SK-N-SH (cell line): ENCODE measurements around the gene RBM20. TPM values are rescaled to one million over a fixed set of nuclear protein-coding genes. Genes with fewer than 3 reads are reported as not detected.

Experiments used
- CTCF ChIA-PET: fragments of 300-600, 350-600 bp; formaldehyde crosslinking; extraction: SDS; loops from one replicate; lab custom pipeline; 2021; lab: Yijun Ruan, JAX
- POLR2A ChIA-PET: fragments of 350-600 bp; sonication (Branson Sonifier 250); formaldehyde crosslinking; extraction: SDS; loops from one replicate; lab custom pipeline; 2020; ENCODE audit warnings: antibody characterized with exemption, inconsistent platforms; lab: Yijun Ruan, JAX
- DNase-seq: peaks from one replicate; pipeline ENCODE4 v3.0.0; 2012
- H2AFZ ChIP-seq: fragments of 200-600 bp; sonication (generic); 2 replicates; pipeline ENCODE4 v1.8.1; 2016; ENCODE audit warnings: antibody characterized with exemption, mild to moderate bottlenecking, low read depth
- H3F3A ChIP-seq: fragments of 200-600 bp; sonication (generic); replicated peaks from 2 replicates; pipeline ENCODE3; 2016; ENCODE audit warnings: antibody characterized with exemption, mild to moderate bottlenecking; ENCODE audit not compliant: insufficient read depth
- H3K27ac ChIP-seq, 2 experiments: fragments of 200-500 bp in 1 of 2; fragments of 200-600 bp in 1 of 2; sonication (Bioruptor generic) in 1 of 2; sonication (generic), shearing (Covaris generic) in 1 of 2; 2 replicates each; pipeline versions ENCODE4 v1.5.1 to v1.6.1; 2014 to 2016; ENCODE audit warnings: low read depth in 2 of 2, inconsistent platforms in 1 of 2, low read length in 1 of 2, mild to moderate bottlenecking in 1 of 2, mixed read lengths in 1 of 2
- H3K27me3 ChIP-seq: fragments of 200-600 bp; sonication (generic), shearing (Covaris generic); 2 replicates; pipeline ENCODE4 v1.6.1; 2016; ENCODE audit warnings: mixed run types; ENCODE audit not compliant: insufficient read depth
- H3K36me3 ChIP-seq, 2 experiments: fragments of 200-500 bp in 1 of 2; fragments of 200-600 bp in 1 of 2; sonication (Bioruptor generic) in 1 of 2; sonication (generic) in 1 of 2; replicated peaks in 1 of 2; 2 replicates each; pipeline versions ENCODE3 to v1.5.1; 2014 to 2016; ENCODE audit warnings: low read length in 1 of 2, mild to moderate bottlenecking in 1 of 2; ENCODE audit not compliant: insufficient read depth in 2 of 2, control insufficient read depth in 1 of 2
- H3K4me1 ChIP-seq, 2 experiments: fragments of 200-500 bp in 1 of 2; fragments of 200-600 bp in 1 of 2; sonication (Bioruptor generic) in 1 of 2; sonication (generic), shearing (Covaris generic) in 1 of 2; 2 replicates each; pipeline versions ENCODE4 v1.5.1 to v1.6.1; 2014 to 2016; ENCODE audit warnings: low read depth in 1 of 2, low read length in 1 of 2, mixed run types in 1 of 2; ENCODE audit not compliant: insufficient read depth in 2 of 2, control insufficient read depth in 1 of 2
- H3K4me2 ChIP-seq: fragments of 200-600 bp; sonication (generic), shearing (Covaris generic); 2 replicates; pipeline ENCODE4 v1.6.1; 2017; ENCODE audit warnings: mixed run types
- H3K4me3 ChIP-seq, 2 experiments: fragments of 200-500 bp in 1 of 2; fragments of 200-600 bp in 1 of 2; sonication (Bioruptor generic) in 1 of 2; sonication (generic), shearing (Covaris generic) in 1 of 2; 2 replicates each; pipeline versions ENCODE4 v1.5.1 to v1.8.1; 2014 to 2016; ENCODE audit warnings: low read depth in 2 of 2, inconsistent platforms in 1 of 2, low read length in 1 of 2, mild to moderate bottlenecking in 1 of 2, mixed read lengths in 1 of 2, moderate library complexity in 1 of 2
- H3K79me2 ChIP-seq: fragments of 200-600 bp; sonication (generic); 2 replicates; pipeline ENCODE4 v1.8.1; 2017; ENCODE audit warnings: mild to moderate bottlenecking; ENCODE audit not compliant: insufficient read depth
- H3K9ac ChIP-seq: fragments of 200-600 bp; sonication (generic); 2 replicates; pipeline ENCODE4 v1.6.1; 2017; ENCODE audit warnings: mixed run types
- H3K9me2 ChIP-seq: fragments of 200-600 bp; sonication (generic); 2 replicates; pipeline ENCODE4 v1.6.1; 2017; ENCODE audit warnings: mixed run types
- H3K9me3 ChIP-seq: fragments of 200-600 bp; sonication (generic); 2 replicates; pipeline ENCODE4 v1.6.1; 2017; ENCODE audit warnings: mixed run types, mild to moderate bottlenecking, moderate library complexity
- H4K20me1 ChIP-seq: fragments of 200-600 bp; sonication (generic); 2 replicates; pipeline ENCODE4 v1.6.1; 2017; ENCODE audit warnings: mild to moderate bottlenecking, mixed run types; ENCODE audit not compliant: insufficient read depth
- CHD2 ChIP-seq: fragments of 150-350 bp; IDR thresholded peaks from 2 replicates; pipeline ENCODE4 v1.6.1; 2018; ENCODE audit warnings: low read length; ENCODE audit not compliant: partially characterized antibody
- CTCF ChIP-seq: fragments of 200-600 bp; sonication (generic); IDR thresholded peaks from 2 replicates; pipeline ENCODE4 v1.6.1; 2017; ENCODE audit warnings: antibody characterized with exemption, mild to moderate bottlenecking, moderate library complexity
- EP300 ChIP-seq, 2 experiments: IDR thresholded peaks; 2 replicates each; pipeline versions ENCODE4 v1.4.0 to v1.6.1; 2012; ENCODE audit warnings: borderline replicate concordance in 1 of 2, low read depth in 1 of 2, low read length in 1 of 2
- IRF3 ChIP-seq: fragments of 150-350 bp; IDR thresholded peaks from 2 replicates; pipeline ENCODE4 v1.6.1; 2016; ENCODE audit warnings: mild to moderate bottlenecking, low read depth, low read length
- MEF2A ChIP-seq: IDR thresholded peaks from 2 replicates; pipeline ENCODE4 v1.4.0; 2012; ENCODE audit warnings: low read depth, borderline replicate concordance
- MXI1 ChIP-seq: IDR thresholded peaks from 2 replicates; pipeline ENCODE4 v1.6.1; 2012; ENCODE audit warnings: mild to moderate bottlenecking, low read depth, low read length, improper control_type of control experiment
- RAD21 ChIP-seq: IDR thresholded peaks from 2 replicates; pipeline ENCODE4 v1.6.1; 2012; ENCODE audit warnings: mild to moderate bottlenecking, low read length
- RCOR1 ChIP-seq: fragments of 150-350 bp; IDR thresholded peaks from 2 replicates; pipeline ENCODE4 v1.6.1; 2017; ENCODE audit warnings: antibody characterized with exemption, low read length
- RFX5 ChIP-seq: IDR thresholded peaks from 2 replicates; pipeline ENCODE4 v1.6.1; 2012; ENCODE audit warnings: mild to moderate bottlenecking, improper control_type of control experiment, low read length
- TAF1 ChIP-seq: IDR thresholded peaks from 2 replicates; pipeline ENCODE4 v1.6.1; 2012; ENCODE audit warnings: low read depth, mild to moderate bottlenecking, low read length, moderate library complexity, borderline replicate concordance
- USF1 ChIP-seq: IDR thresholded peaks from 2 replicates; pipeline ENCODE4 v1.4.0; 2012; ENCODE audit warnings: low read depth, borderline replicate concordance
- WGBS: methylation state at CpG from one replicate; pipeline ENCODE4 v1.1.6; 2017; ENCODE audit warnings: low lambda C conversion rate; 5-methylcytosine and 5-hydroxymethylcytosine counted together
- polyA plus RNA-seq, 3 experiments: library from polyadenylated mRNA; depleted of rRNA; stranded (reverse); fragments of >200 nt; gene quantifications; 2 replicates each; pipeline ENCODE4 v1.2.3, GENCODE V29; 2012

RBM20 gene
- polyA plus RNA-seq, 1 of the 3 experiments (the other 2 are of a cell fraction): 0.64 TPM

- POLR2A ChIA-PET: interaction anchor here (0.5 to 1.0 kb wide), 2 partner anchors 14 to 79 kb away, joined by 3 to 4 read pairs; partner anchors contain the start of gene PDCD4
- 81% methylated on average over 3 of the region's 3 CpGs for WGBS
- CTCF ChIA-PET: interaction anchor here (0.6 to 2.7 kb wide), 9 partner anchors 9 to 126 kb away, joined by 3 to 11 read pairs (median 5); partner anchors contain the start of genes BBIP1 and PDCD4
These were observed 148.5 kb downstream of the RBM20 start for GRCh38 chr10:110792476-110793125.

GRCh38 chr10:110793128-110793812 is 149.1 kb downstream of the RBM20 start:
- Histone ChIP-seq H3K4me1 (peaks cover 7 to 81% of the 10 kb centered on the region in 2 experiments; a peak in 2 of 4 replicates), H3K27me3 (no peaks in the 10 kb centered on the region), H3K9me2 (no peaks in the 10 kb centered on the region), H3K79me2 (no peaks in the 10 kb centered on the region), H3F3A (no peaks in the 10 kb centered on the region), H4K20me1 (no peaks in the 10 kb centered on the region), H2AFZ (no peak overlapping the region), H3K9ac (no peak overlapping the region), H3K36me3 (peaks cover 0 to 2% of the 10 kb centered on the region in 2 experiments), H3K9me3 (no peaks in the 10 kb centered on the region), H3K4me2 (no peak overlapping the region), H3K27ac (peak overlapping the region in 1 of 2 experiments; percentile 99; a peak in 2 of 4 replicates), H3K4me3 (no peak overlapping the region)
- TF ChIP-seq CHD2 (no peak), RAD21 (no peak), MXI1 (peak; percentile 55; the same call in 1 of the 2 replicates), TAF1 (no peak), EP300 (IDR thresholded peaks at IDR 0.05; ENCODE audit: borderline replicate concordance in 1 of 2, low read depth in 1 of 2, low read length in 1 of 2) (peak in 1 of 2 experiments; percentile 6; a peak in 1 of 4 replicates), USF1 (peak; percentile 49; the same call in 1 of the 2 replicates), MEF2A (no peak), RFX5 (no peak)
- CTCF ChIA-PET: interaction anchor here (0.6 to 2.7 kb wide), 8 partner anchors 11 to 126 kb away, joined by 3 to 11 read pairs (median 5); partner anchors contain the start of genes BBIP1 and PDCD4
- POLR2A ChIA-PET: interaction anchor here (0.5 to 1.2 kb wide), 3 partner anchors 13 to 78 kb away, joined by 3 to 4 read pairs (median 4); partner anchors contain the start of gene PDCD4
- WGBS: 58% methylated on average over 9 of the region's 9 CpGs
- DNase-seq: no peak

More at GRCh38 chr10:110792476-110793125, 148.5 kb downstream of the RBM20 start:
- DNase-seq: no peak
- Histone ChIP-seq H3K4me2 (no peak overlapping the region), H3K79me2 (no peaks in the 10 kb centered on the region), H3K4me3 (no peak overlapping the region), H3K27me3 (no peaks in the 10 kb centered on the region), H3K27ac (peak overlapping the region in 1 of 2 experiments; percentile 99; a peak in 2 of 4 replicates), H3K9me2 (no peaks in the 10 kb centered on the region), H3K9me3 (no peaks in the 10 kb centered on the region), H3F3A (no peaks in the 10 kb centered on the region), H3K36me3 (no peaks in the 10 kb centered on the region), H4K20me1 (no peaks in the 10 kb centered on the region), H2AFZ (no peak overlapping the region), H3K4me1 (peaks cover 7 to 84% of the 10 kb centered on the region in 2 experiments; a peak in 2 of 4 replicates), H3K9ac (no peak overlapping the region)
- TF ChIP-seq IRF3 (no peak), RCOR1 (peak; percentile 11; the same call in 1 of the 2 replicates), EP300 (IDR thresholded peaks at IDR 0.05; ENCODE audit: borderline replicate concordance in 1 of 2, low read depth in 1 of 2, low read length in 1 of 2) (peak in 1 of 2 experiments; percentile 43; a peak in 1 of 4 replicates), MXI1 (0 out of 2 replicates have a peak, but pooled peaks have one; percentile 19), CTCF (no peak)
